ENCODE data around the gene CCDC38. TPM values are rescaled to one million over a fixed set of nuclear protein-coding genes. Genes with fewer than 3 reads are reported as not detected.
A peak's percentile ranks its signal among the peaks of the same experiment; 100 is the strongest.
"Not testable (repeated sequence)": the region's sequence is repeated elsewhere in the genome, so short reads cannot be mapped to it uniquely, and the experiment has no call there.

The CCDC38 gene
- total RNA-seq, 1 donor from 2014 or later: not detected

- DNase-seq (ENCODE audit: low read depth in 2 of 2): peak; percentile 11 to 76
These were observed 57.4 kb downstream of the CCDC38 start for GRCh38 chr12:95884998-95885397.

GRCh38 chr12:95882873-95883272 lies 59.5 kb downstream of the CCDC38 start:
- DNase-seq (ENCODE audit: low read depth in 2 of 2): no peak

GRCh38 chr12:95882080-95882479 lies 60.3 kb downstream of the CCDC38 start:
- DNase-seq (ENCODE audit: low read depth in 2 of 2): peak in 1 of 2 donors; percentile 6

- DNase-seq (ENCODE audit: low read depth in 2 of 2): no peak
These were observed 61.0 kb downstream of the CCDC38 start for GRCh38 chr12:95881331-95881955.

GRCh38 chr12:95880895-95881294 lies 61.5 kb downstream of the CCDC38 start:
- no peak for DNase-seq (ENCODE audit: low read depth in 2 of 2)

- peak in 1 of 2 donors; percentile 19 for DNase-seq (ENCODE audit: low read depth in 2 of 2)
These were observed 64.8 kb downstream of the CCDC38 start for GRCh38 chr12:95877622-95878021.

- no peak for DNase-seq (ENCODE audit: low read depth in 2 of 2)
These were observed 68.0 kb downstream of the CCDC38 start for GRCh38 chr12:95874452-95874851.

GRCh38 chr12:95870897-95871296 lies 71.5 kb downstream of the CCDC38 start:
- DNase-seq (ENCODE audit: low read depth in 2 of 2): no peak

GRCh38 chr12:95863337-95863736 lies 79.1 kb downstream of the CCDC38 start:
- DNase-seq (ENCODE audit: low read depth in 2 of 2): no peak

GRCh38 chr12:95862038-95862437 lies 80.4 kb downstream of the CCDC38 start:
- no peak for DNase-seq (ENCODE audit: low read depth in 2 of 2)

- DNase-seq (ENCODE audit: low read depth in 2 of 2): no peak
These were observed 82.2 kb downstream of the CCDC38 start for GRCh38 chr12:95859947-95860850.

- DNase-seq (ENCODE audit: low read depth in 2 of 2): peak; percentile 17 to 42
These were observed 83.0 kb downstream of the CCDC38 start for GRCh38 chr12:95859344-95859816.

GRCh38 chr12:95858451-95859343 lies 83.7 kb downstream of the CCDC38 start, which contains the start of gene SNRPF:
TSS of gene SNRPF (plus strand) at chr12:95858952. CDS start at chr12:95859074, 122 bp downstream.
- DNase-seq (ENCODE audit: low read depth in 2 of 2): peak; percentile 96 to 98

- DNase-seq (ENCODE audit: low read depth in 2 of 2): no peak
These were observed 84.6 kb downstream of the CCDC38 start for GRCh38 chr12:95857799-95858198.

- no peak for DNase-seq (ENCODE audit: low read depth in 2 of 2)
These were observed 85.3 kb downstream of the CCDC38 start for GRCh38 chr12:95857156-95857555.

- DNase-seq (ENCODE audit: low read depth in 2 of 2): no peak
These were observed 90.3 kb downstream of the CCDC38 start for GRCh38 chr12:95852133-95852532.

GRCh38 chr12:95851606-95852005 lies 90.8 kb downstream of the CCDC38 start:
- no peak for DNase-seq (ENCODE audit: low read depth in 2 of 2)

GRCh38 chr12:95848575-95849388 lies 93.6 kb downstream of the CCDC38 start:
- peak; percentile 64 to 73 for DNase-seq (ENCODE audit: low read depth in 2 of 2)

GRCh38 chr12:95842426-95842825 lies 100.0 kb downstream of the CCDC38 start:
- DNase-seq (ENCODE audit: low read depth in 2 of 2): not testable (repeated sequence)

- peak; percentile 7 to 58 for DNase-seq (ENCODE audit: low read depth in 2 of 2)
These were observed 104.3 kb downstream of the CCDC38 start for GRCh38 chr12:95838125-95838524.
